ENCODE results near the gene BOLA3.

The BOLA3 gene

DNA sequence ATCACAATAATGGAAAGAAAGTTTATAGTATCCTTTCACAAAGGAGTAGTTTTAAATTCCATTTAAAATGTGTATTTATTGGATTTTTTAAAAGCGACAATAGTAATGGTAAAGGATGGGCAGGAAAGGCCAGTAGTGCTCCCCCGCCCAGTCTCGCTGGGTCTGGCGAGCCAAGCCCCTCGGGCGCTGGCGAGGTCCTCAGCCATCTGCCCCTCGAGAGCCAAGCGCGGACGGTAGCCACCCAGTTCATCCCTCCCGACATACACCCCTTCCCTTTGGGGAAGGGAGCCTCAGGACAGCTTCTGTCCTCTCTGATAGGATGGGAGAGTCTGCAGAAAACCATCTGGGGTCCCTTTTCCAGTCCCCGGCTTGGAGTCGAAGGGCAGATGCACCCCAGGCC lies 45.2 kb downstream of the BOLA3 start:
- TF ChIP-seq, protein P1, sequence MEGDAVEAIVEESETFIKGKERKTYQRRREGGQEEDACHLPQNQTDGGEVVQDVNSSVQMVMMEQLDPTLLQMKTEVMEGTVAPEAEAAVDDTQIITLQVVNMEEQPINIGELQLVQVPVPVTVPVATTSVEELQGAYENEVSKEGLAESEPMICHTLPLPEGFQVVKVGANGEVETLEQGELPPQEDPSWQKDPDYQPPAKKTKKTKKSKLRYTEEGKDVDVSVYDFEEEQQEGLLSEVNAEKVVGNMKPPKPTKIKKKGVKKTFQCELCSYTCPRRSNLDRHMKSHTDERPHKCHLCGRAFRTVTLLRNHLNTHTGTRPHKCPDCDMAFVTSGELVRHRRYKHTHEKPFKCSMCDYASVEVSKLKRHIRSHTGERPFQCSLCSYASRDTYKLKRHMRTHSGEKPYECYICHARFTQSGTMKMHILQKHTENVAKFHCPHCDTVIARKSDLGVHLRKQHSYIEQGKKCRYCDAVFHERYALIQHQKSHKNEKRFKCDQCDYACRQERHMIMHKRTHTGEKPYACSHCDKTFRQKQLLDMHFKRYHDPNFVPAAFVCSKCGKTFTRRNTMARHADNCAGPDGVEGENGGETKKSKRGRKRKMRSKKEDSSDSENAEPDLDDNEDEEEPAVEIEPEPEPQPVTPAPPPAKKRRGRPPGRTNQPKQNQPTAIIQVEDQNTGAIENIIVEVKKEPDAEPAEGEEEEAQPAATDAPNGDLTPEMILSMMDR (IDR thresholded peaks at IDR 0.05; ENCODE audit: low read depth, low read length, missing control alignments), result no peak
- no peak overlapping the region for H3K4me3 ChIP-seq (replicated peaks; ENCODE audit: low read depth, low read length)
- no peak for DNase-seq (ENCODE audit: extremely low read depth, low read depth)

DNA sequence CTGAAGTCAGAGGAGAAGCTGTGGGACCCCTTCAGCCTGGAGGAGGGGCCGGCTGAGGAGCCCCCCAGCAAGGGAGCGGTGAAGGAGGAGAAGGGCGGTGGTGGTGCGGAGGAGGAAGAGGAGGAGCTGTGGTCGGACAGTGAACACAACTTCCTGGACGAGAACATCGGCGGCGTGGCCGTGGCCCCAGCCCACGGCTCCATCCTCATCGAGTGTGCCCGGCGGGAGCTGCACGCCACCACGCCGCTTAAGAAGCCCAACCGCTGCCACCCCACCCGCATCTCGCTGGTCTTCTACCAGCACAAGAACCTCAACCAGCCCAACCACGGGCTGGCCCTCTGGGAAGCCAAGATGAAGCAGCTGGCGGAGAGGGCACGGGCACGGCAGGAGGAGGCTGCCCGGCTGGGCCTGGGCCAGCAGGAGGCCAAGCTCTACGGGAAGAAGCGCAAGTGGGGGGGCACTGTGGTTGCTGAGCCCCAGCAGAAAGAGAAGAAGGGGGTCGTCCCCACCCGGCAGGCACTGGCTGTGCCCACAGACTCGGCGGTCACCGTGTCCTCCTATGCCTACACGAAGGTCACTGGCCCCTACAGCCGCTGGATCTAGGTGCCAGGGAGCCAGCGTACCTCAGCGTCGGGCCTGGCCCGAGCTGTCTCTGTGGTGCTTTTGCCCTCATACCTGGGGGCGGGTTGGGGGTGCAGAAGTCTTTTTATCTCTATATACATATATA lies 46.0 kb downstream of the BOLA3 start:
- TF ChIP-seq, protein P1 (IDR thresholded peaks at IDR 0.05; ENCODE audit: low read depth, low read length, missing control alignments), result no peak
- no peak for DNase-seq (ENCODE audit: extremely low read depth, low read depth)
- H3K4me3 ChIP-seq (replicated peaks; ENCODE audit: low read depth, low read length), result no peak overlapping the region

GRCh38 chr2:74100254-74101216 lies 47.2 kb downstream of the BOLA3 start:
- no peak overlapping the region for H3K4me3 ChIP-seq (replicated peaks; ENCODE audit: low read depth, low read length)
- TF ChIP-seq, protein P1 (IDR thresholded peaks at IDR 0.05; ENCODE audit: low read depth, low read length, missing control alignments), result no peak
- no peak for DNase-seq (ENCODE audit: extremely low read depth, low read depth)

DNA sequence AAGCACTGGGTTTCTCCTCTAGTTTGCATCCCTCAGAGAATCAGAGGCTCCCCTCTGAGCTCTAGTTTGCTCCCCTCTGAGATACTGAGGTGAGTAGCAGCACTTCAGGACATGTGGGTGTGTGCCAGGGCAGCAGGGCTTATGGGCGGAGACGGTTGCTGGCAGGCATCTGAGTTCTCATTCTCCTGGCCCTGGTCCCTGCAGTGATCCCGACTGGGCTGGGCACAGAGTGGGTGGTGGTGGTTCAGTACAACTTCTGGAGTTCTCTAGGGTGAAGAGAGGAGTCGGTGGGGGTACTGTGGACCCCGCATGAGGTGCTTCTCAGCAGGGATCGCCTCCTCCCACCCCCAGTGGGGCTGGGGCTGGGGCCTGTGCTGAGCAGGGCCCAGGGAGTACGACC lies 47.9 kb downstream of the BOLA3 start:
- DNase-seq (ENCODE audit: extremely low read depth, low read depth), result no peak
- H3K4me3 ChIP-seq (replicated peaks; ENCODE audit: low read depth, low read length), result no peak overlapping the region
- TF ChIP-seq, protein P1 (IDR thresholded peaks at IDR 0.05; ENCODE audit: low read depth, low read length, missing control alignments), result no peak

- H3K4me3 ChIP-seq (replicated peaks; ENCODE audit: low read depth, low read length), result no peak overlapping the region
These were observed 48.4 kb downstream of the BOLA3 start for GRCh38 chr2:74099271-74099670.

DNA sequence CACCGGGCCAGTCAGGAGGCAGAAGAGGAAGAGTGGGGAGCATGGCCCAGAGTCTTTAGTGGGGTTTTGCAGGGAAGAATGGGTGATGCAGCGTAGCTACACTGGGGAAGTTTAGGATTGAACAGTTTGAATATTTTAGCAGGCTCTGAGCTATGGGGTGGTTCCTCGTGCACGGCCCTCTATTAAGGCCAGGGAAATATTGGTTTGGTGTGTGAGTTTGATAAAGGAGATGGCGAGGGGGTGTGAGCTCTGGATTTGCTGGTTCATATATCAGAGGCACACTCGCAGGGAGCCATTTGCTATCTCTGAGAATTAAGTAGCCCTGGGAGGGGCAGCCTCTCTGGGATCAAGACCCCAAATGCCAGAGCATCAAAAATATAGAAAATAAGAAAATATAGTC lies 50.1 kb downstream of the BOLA3 start:
- DNase-seq (ENCODE audit: extremely low read depth, low read depth), result no peak
- H3K4me3 ChIP-seq (replicated peaks; ENCODE audit: low read depth, low read length), result no peak overlapping the region
- TF ChIP-seq, protein P1 (IDR thresholded peaks at IDR 0.05; ENCODE audit: low read depth, low read length, missing control alignments), result no peak

More at GRCh38 chr2:74099271-74099670, 48.4 kb downstream of the BOLA3 start:
- TF ChIP-seq, protein P1 (IDR thresholded peaks at IDR 0.05; ENCODE audit: low read depth, low read length, missing control alignments), result no peak
- no peak for DNase-seq (ENCODE audit: extremely low read depth, low read depth)

All from HFF-Myc (cell line).